H1 (cell line): ENCODE data around the gene RENBP.

Experiments
- CREB1 ChIP-seq: IDR thresholded peaks from 2 replicates; pipeline ENCODE4 v1.6.1; 2012; ENCODE audit warnings: inconsistent platforms
- CTCF ChIP-seq, 3 experiments: IDR thresholded peaks; 1 replicate in 2 of 3; 2 replicates in 1 of 3; pipeline versions ENCODE4 v1.5.1 to v1.6.1; 2011; ENCODE audit warnings: low read length in 3 of 3, mild to moderate bottlenecking in 3 of 3, inconsistent platforms in 2 of 3, low read depth in 1 of 3, moderate library complexity in 1 of 3; ENCODE audit not compliant: insufficient read depth in 1 of 3; ENCODE audit errors: control extremely low read depth in 1 of 3
- EP300 ChIP-seq, 2 experiments: IDR thresholded peaks; 1 replicate in 1 of 2; 2 replicates in 1 of 2; pipeline ENCODE4 v1.6.1; 2011 to 2012; ENCODE audit warnings: low read depth in 2 of 2, low read length in 2 of 2, mild to moderate bottlenecking in 2 of 2, borderline replicate concordance in 1 of 2, inconsistent platforms in 1 of 2, moderate library complexity in 1 of 2
- POLR2A ChIP-seq, 2 experiments: IDR thresholded peaks; 1 replicate in 1 of 2; 2 replicates in 1 of 2; pipeline ENCODE4 v1.6.1; 2011; ENCODE audit warnings: low read depth in 2 of 2, low read length in 2 of 2, mild to moderate bottlenecking in 2 of 2; ENCODE audit errors: control extremely low read depth in 1 of 2
- POU5F1 ChIP-seq: IDR thresholded peaks from 2 replicates; pipeline ENCODE4 v1.6.1; 2011; ENCODE audit warnings: low read depth, mild to moderate bottlenecking, low read length, moderate library complexity
- RAD21 ChIP-seq, 2 experiments: IDR thresholded peaks in 1 of 2; conservative IDR thresholded peaks in 1 of 2; 2 replicates each; pipeline ENCODE4 v1.6.1; 2011; ENCODE audit warnings: low read depth in 2 of 2, low read length in 2 of 2, improper control_type of control experiment in 1 of 2, inconsistent platforms in 1 of 2, mild to moderate bottlenecking in 1 of 2, moderate library complexity in 1 of 2
- TAF1 ChIP-seq: IDR thresholded peaks from 2 replicates; pipeline ENCODE4 v1.6.1; 2011; ENCODE audit warnings: mild to moderate bottlenecking, low read depth, low read length

DNA sequence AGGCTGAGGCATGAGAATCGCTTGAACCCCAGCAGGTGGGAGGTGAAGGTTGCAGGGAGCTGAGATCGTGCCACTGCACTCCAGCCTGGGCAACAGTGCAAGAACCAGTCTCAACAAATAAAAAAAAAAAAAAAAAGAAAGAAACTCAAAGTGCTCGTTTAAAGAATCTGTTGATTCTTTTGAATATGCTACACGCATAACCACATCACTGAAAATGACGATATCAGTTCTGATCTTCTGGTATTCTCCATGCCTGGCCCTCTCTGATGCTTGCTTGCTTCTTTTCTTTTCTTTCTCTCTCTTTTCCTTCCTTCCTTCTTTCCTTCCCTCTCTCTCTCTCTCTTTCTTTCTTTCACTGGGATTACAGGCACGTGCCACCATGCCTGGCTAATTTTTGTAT lies 32.6 kb downstream of the RENBP start:
- no peak for TF ChIP-seq CTCF (IDR thresholded peaks at IDR 0.05; ENCODE audit: control extremely low read depth in 1 of 3, insufficient read depth in 1 of 3, low read depth in 1 of 3, low read length in 3 of 3)
- no peak for TF ChIP-seq TAF1
- TF ChIP-seq CREB1 = no peak
- TF ChIP-seq POLR2A (IDR thresholded peaks at IDR 0.05; ENCODE audit: control extremely low read depth in 1 of 2, low read depth in 2 of 2, low read length in 2 of 2) = no peak
- no peak for TF ChIP-seq EP300 (IDR thresholded peaks at IDR 0.05; ENCODE audit: borderline replicate concordance in 1 of 2, low read depth in 2 of 2, low read length in 2 of 2)
- TF ChIP-seq POU5F1 = no peak
- TF ChIP-seq RAD21 (IDR thresholded peaks at IDR 0.05 in 1 of 2, conservative IDR thresholded peaks at IDR 0.05 in 1 of 2; ENCODE audit: low read depth in 2 of 2, low read length in 2 of 2) = no peak
